ENCODE data around the gene PCDHAC2.

PCDHAC2 gene

GRCh38 chr5:140988608-140989007 is 22.3 kb downstream of the PCDHAC2 start:
- TF ChIP-seq RAD21 (IDR thresholded peaks at IDR 0.05; ENCODE audit: low read depth) (no peak), REST (IDR thresholded peaks at IDR 0.05; ENCODE audit: low read depth) (no peak), YY1 (IDR thresholded peaks at IDR 0.05; ENCODE audit: low read depth) (no peak), NFIC (IDR thresholded peaks at IDR 0.05) (no peak), ZBTB7A (IDR thresholded peaks at IDR 0.05; ENCODE audit: low read depth) (no peak)
- TF ChIP-seq, protein P1, sequence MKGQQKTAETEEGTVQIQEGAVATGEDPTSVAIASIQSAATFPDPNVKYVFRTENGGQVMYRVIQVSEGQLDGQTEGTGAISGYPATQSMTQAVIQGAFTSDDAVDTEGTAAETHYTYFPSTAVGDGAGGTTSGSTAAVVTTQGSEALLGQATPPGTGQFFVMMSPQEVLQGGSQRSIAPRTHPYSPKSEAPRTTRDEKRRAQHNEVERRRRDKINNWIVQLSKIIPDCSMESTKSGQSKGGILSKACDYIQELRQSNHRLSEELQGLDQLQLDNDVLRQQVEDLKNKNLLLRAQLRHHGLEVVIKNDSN (IDR thresholded peaks at IDR 0.05): no peak

GRCh38 chr5:140989254-140990020 is 23.2 kb downstream of the PCDHAC2 start:
- TF ChIP-seq EP300 (IDR thresholded peaks at IDR 0.05; ENCODE audit: borderline replicate concordance): no peak
- no peak for TF ChIP-seq FOXM1 (IDR thresholded peaks at IDR 0.05; ENCODE audit: borderline replicate concordance, low read depth)
- no peak for TF ChIP-seq TEAD4 (IDR thresholded peaks at IDR 0.05)
- TF ChIP-seq MAX (IDR thresholded peaks at IDR 0.05): no peak
- no peak for TF ChIP-seq ZBTB7A (IDR thresholded peaks at IDR 0.05; ENCODE audit: low read depth)
- TF ChIP-seq RAD21 (IDR thresholded peaks at IDR 0.05; ENCODE audit: low read depth): no peak

DNA sequence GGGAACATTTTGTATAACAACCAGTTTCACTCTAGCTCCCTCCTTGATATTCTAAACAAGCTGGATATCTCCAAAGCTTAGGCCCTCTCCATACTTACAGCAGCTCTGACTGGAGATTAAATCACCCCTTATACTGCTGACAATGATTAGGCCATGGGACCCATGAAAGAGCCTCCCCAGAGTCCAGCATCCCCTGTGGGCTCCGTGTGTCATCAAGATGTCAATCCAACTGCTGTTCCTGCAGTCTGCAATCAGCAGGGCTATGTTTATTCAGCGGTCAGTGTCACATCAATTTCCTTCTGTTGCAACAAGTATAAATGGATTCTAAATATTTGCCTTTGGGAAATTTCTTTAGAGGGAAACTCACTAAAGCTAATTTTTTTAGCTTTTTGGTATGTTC is 26.6 kb downstream of the PCDHAC2 start:
- TF ChIP-seq MAX (IDR thresholded peaks at IDR 0.05): no peak
- no peak for TF ChIP-seq CREB1 (IDR thresholded peaks at IDR 0.05; ENCODE audit: low read depth)
- no peak for TF ChIP-seq TCF12 (IDR thresholded peaks at IDR 0.05; ENCODE audit: low read depth)
- TF ChIP-seq EGR1 (IDR thresholded peaks at IDR 0.05): no peak
- TF ChIP-seq FOXM1 (IDR thresholded peaks at IDR 0.05; ENCODE audit: borderline replicate concordance, low read depth): no peak
- no peak for TF ChIP-seq TEAD4 (IDR thresholded peaks at IDR 0.05)
- TF ChIP-seq YY1 (IDR thresholded peaks at IDR 0.05; ENCODE audit: low read depth): no peak
- TF ChIP-seq NFIC (IDR thresholded peaks at IDR 0.05): no peak
- no peak for TF ChIP-seq EP300 (IDR thresholded peaks at IDR 0.05; ENCODE audit: borderline replicate concordance)
- TF ChIP-seq TAF1 (IDR thresholded peaks at IDR 0.05; ENCODE audit: low read depth): no peak
- no peak for TF ChIP-seq RAD21 (IDR thresholded peaks at IDR 0.05; ENCODE audit: low read depth)
- TF ChIP-seq CEBPB (IDR thresholded peaks at IDR 0.05): no peak
- no peak for TF ChIP-seq ZBTB7A (IDR thresholded peaks at IDR 0.05; ENCODE audit: low read depth)
- no peak for TF ChIP-seq REST (IDR thresholded peaks at IDR 0.05; ENCODE audit: low read depth)
- TF ChIP-seq, protein P1 (IDR thresholded peaks at IDR 0.05): no peak

DNA sequence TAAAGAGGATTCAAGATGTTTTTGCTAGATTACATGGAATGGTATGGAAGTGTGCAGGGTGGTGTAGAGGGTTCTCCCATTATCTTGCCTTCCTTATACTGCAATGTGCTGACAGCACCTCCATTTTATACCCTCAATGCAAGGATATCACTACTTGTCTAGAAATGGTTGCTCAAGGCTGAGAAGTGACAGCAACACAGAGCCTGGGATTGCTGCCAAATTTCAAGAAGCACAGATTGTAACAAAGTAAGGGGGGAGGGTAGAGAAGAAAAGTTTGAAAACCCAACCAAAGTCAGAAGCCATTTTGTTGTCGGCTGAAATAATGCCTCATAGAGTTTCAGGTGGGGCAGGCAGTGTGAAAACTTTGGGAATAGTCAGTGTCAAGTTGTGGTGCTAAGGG is 29.8 kb downstream of the PCDHAC2 start:
- TF ChIP-seq MAX (IDR thresholded peaks at IDR 0.05) (no peak), CEBPB (IDR thresholded peaks at IDR 0.05) (no peak), FOXM1 (IDR thresholded peaks at IDR 0.05; ENCODE audit: borderline replicate concordance, low read depth) (no peak), EGR1 (IDR thresholded peaks at IDR 0.05) (no peak), CREB1 (IDR thresholded peaks at IDR 0.05; ENCODE audit: low read depth) (no peak), TCF12 (IDR thresholded peaks at IDR 0.05; ENCODE audit: low read depth) (no peak), TAF1 (IDR thresholded peaks at IDR 0.05; ENCODE audit: low read depth) (no peak), TEAD4 (IDR thresholded peaks at IDR 0.05) (no peak), NFIC (IDR thresholded peaks at IDR 0.05) (no peak), ZBTB7A (IDR thresholded peaks at IDR 0.05; ENCODE audit: low read depth) (no peak), YY1 (IDR thresholded peaks at IDR 0.05; ENCODE audit: low read depth) (no peak), EP300 (IDR thresholded peaks at IDR 0.05; ENCODE audit: borderline replicate concordance) (no peak), RAD21 (IDR thresholded peaks at IDR 0.05; ENCODE audit: low read depth) (no peak), REST (IDR thresholded peaks at IDR 0.05; ENCODE audit: low read depth) (no peak)
- TF ChIP-seq, protein P1 (IDR thresholded peaks at IDR 0.05): no peak

All from Ishikawa (cell line).